Measurements from ENCODE around the gene CD96. TPM values are rescaled to one million over a fixed set of nuclear protein-coding genes. Genes with fewer than 3 reads are reported as not detected.

Gene CD96
- total RNA-seq, 1 donor from 2014 or later = 0.61 TPM

- Mint-ChIP-seq H3K27ac (ENCODE audit: unreplicated experiment) (no peak overlapping the region), H3K9me3 (ENCODE audit: unreplicated experiment) (no peaks in the 10 kb centered on the region), H3K4me1 (ENCODE audit: low read depth, unreplicated experiment) (peaks cover 4% of the 10 kb centered on the region), H3K36me3 (ENCODE audit: low read depth, unreplicated experiment) (peaks cover 2% of the 10 kb centered on the region), H3K27me3 (ENCODE audit: low read depth, unreplicated experiment) (peaks cover 2% of the 10 kb centered on the region), H3K4me3 (ENCODE audit: unreplicated experiment) (no peak overlapping the region)
- Histone ChIP-seq H3K4me2 (ENCODE audit: low read length) (no peak overlapping the region), H3K27ac (ENCODE audit: low read depth, low read length) (no peak overlapping the region), H3K36me3 (ENCODE audit: insufficient read depth, low read length) (no peaks in the 10 kb centered on the region), H3K4me1 (ENCODE audit: insufficient read depth, low read length) (no peaks in the 10 kb centered on the region), H3K79me2 (ENCODE audit: insufficient read depth, low read length) (no peaks in the 10 kb centered on the region), H3K9ac (ENCODE audit: low read length) (no peak overlapping the region), H4K20me1 (ENCODE audit: insufficient read depth, low read length) (no peaks in the 10 kb centered on the region), H3K4me3 (ENCODE audit: insufficient read depth, low read depth, low read length) (no peak overlapping the region), H3K9me3 (ENCODE audit: insufficient read depth, low read depth, low read length) (no peaks in the 10 kb centered on the region), H2AFZ (ENCODE audit: low read depth, low read length) (no peak overlapping the region), H3K27me3 (ENCODE audit: insufficient read depth, low read length) (no peaks in the 10 kb centered on the region)
- DNase-seq (ENCODE audit: low read depth) = no peak
- FAIRE-seq = no peak
- TF ChIP-seq CTCF (IDR thresholded peaks at IDR 0.05; ENCODE audit: insufficient read depth, low read depth, low read length) (no peak), EZH2 (IDR thresholded peaks at IDR 0.05; ENCODE audit: insufficient read depth, low read length) (no peak)
Measured at GRCh38 chr3:111603679-111604078, 61.7 kb downstream of the CD96 start.

- H3K27ac ChIP-seq (ENCODE audit: low read depth, low read length) = no peak overlapping the region
- no peak overlapping the region for H3K4me2 ChIP-seq (ENCODE audit: low read length)
- no peaks in the 10 kb centered on the region for H3K4me1 ChIP-seq (ENCODE audit: insufficient read depth, low read length)
- DNase-seq (ENCODE audit: low read depth) = no peak
- no peaks in the 10 kb centered on the region for H4K20me1 ChIP-seq (ENCODE audit: insufficient read depth, low read length)
- H3K27me3 ChIP-seq (ENCODE audit: insufficient read depth, low read length) = no peaks in the 10 kb centered on the region
- H3K36me3 Mint-ChIP-seq (ENCODE audit: low read depth, unreplicated experiment) = peaks cover 2% of the 10 kb centered on the region
- no peak overlapping the region for H3K9ac ChIP-seq (ENCODE audit: low read length)
- no peaks in the 10 kb centered on the region for H3K9me3 Mint-ChIP-seq (ENCODE audit: unreplicated experiment)
- H3K9me3 ChIP-seq (ENCODE audit: insufficient read depth, low read depth, low read length) = no peaks in the 10 kb centered on the region
- TF ChIP-seq EZH2 (IDR thresholded peaks at IDR 0.05; ENCODE audit: insufficient read depth, low read length) (no peak), CTCF (IDR thresholded peaks at IDR 0.05; ENCODE audit: insufficient read depth, low read depth, low read length) (no peak)
- H3K4me3 Mint-ChIP-seq (ENCODE audit: unreplicated experiment) = no peak overlapping the region
- H3K4me1 Mint-ChIP-seq (ENCODE audit: low read depth, unreplicated experiment) = peaks cover 4% of the 10 kb centered on the region
- no peak for FAIRE-seq
- no peaks in the 10 kb centered on the region for H3K36me3 ChIP-seq (ENCODE audit: insufficient read depth, low read length)
- no peak overlapping the region for H3K27ac Mint-ChIP-seq (ENCODE audit: unreplicated experiment)
- no peaks in the 10 kb centered on the region for H3K79me2 ChIP-seq (ENCODE audit: insufficient read depth, low read length)
- peaks cover 2% of the 10 kb centered on the region for H3K27me3 Mint-ChIP-seq (ENCODE audit: low read depth, unreplicated experiment)
- no peak overlapping the region for H3K4me3 ChIP-seq (ENCODE audit: insufficient read depth, low read depth, low read length)
- no peak overlapping the region for H2AFZ ChIP-seq (ENCODE audit: low read depth, low read length)
Measured at GRCh38 chr3:111604119-111604518, 62.1 kb downstream of the CD96 start.

GRCh38 chr3:111605018-111605417 is 63.0 kb downstream of the CD96 start:
- H3K4me3 ChIP-seq (ENCODE audit: insufficient read depth, low read depth, low read length) = no peak overlapping the region
- Mint-ChIP-seq H3K27ac (ENCODE audit: unreplicated experiment) (no peak overlapping the region), H3K4me3 (ENCODE audit: unreplicated experiment) (no peak overlapping the region), H3K36me3 (ENCODE audit: low read depth, unreplicated experiment) (peaks cover under 1% of the 10 kb centered on the region), H3K27me3 (ENCODE audit: low read depth, unreplicated experiment) (peaks cover 2% of the 10 kb centered on the region), H3K9me3 (ENCODE audit: unreplicated experiment) (no peaks in the 10 kb centered on the region), H3K4me1 (ENCODE audit: low read depth, unreplicated experiment) (peaks cover 2% of the 10 kb centered on the region)
- H3K36me3 ChIP-seq (ENCODE audit: insufficient read depth, low read length) = no peaks in the 10 kb centered on the region
- H3K4me1 ChIP-seq (ENCODE audit: insufficient read depth, low read length) = no peaks in the 10 kb centered on the region
- TF ChIP-seq EZH2 (IDR thresholded peaks at IDR 0.05; ENCODE audit: insufficient read depth, low read length) = no peak
- no peak for TF ChIP-seq CTCF (IDR thresholded peaks at IDR 0.05; ENCODE audit: insufficient read depth, low read depth, low read length)
- H3K9ac ChIP-seq (ENCODE audit: low read length) = no peak overlapping the region
- H3K27me3 ChIP-seq (ENCODE audit: insufficient read depth, low read length) = no peaks in the 10 kb centered on the region
- no peak overlapping the region for H3K27ac ChIP-seq (ENCODE audit: low read depth, low read length)
- no peak for FAIRE-seq
- no peaks in the 10 kb centered on the region for H3K79me2 ChIP-seq (ENCODE audit: insufficient read depth, low read length)
- H3K9me3 ChIP-seq (ENCODE audit: insufficient read depth, low read depth, low read length) = no peaks in the 10 kb centered on the region
- DNase-seq (ENCODE audit: low read depth) = no peak
- H4K20me1 ChIP-seq (ENCODE audit: insufficient read depth, low read length) = no peaks in the 10 kb centered on the region
- no peak overlapping the region for H2AFZ ChIP-seq (ENCODE audit: low read depth, low read length)
- H3K4me2 ChIP-seq (ENCODE audit: low read length) = no peak overlapping the region
